ENCODE measurements around the gene CCDC188.

Gene CCDC188

DNA sequence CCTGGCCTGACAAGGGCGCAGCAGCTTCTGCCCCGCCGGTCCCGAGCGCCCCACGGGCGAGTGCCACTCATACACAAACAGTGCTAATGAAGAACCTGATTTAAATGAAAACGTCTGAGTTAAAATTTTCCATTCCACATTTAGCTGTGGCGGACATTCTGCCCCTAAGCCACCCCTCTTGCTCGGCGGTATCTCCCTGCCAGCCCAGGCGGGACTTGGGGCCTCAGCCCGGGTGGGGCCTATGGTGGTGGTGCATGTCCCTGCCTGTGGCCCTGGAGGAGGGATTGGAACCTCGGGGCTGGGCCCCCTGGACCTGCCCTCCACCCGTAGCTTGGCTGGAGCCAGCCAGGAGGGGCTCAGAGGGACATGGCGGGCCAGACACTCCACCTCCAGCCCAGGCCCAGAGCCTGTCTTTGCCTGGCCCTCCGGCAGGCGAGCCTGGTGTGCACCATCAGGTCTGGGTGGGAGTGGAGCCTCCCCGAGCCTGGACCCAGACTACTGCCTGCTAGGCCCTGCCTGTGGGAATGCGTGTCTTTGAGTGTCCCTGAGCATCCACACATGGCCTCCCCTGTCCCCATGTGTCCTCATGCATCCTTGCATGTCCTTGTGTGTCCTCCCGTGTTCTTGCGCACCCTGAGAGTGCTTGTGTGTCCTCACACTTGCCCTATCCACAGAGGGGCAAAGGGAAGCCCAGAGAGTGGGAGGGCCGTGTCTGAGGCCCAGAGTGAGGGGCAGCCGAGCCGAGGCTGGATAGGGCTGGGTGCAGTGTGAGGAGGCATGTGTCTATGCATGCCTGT, 14.9 kb downstream of the CCDC188 start:
- DNase-seq (ENCODE audit: low read depth in 1 of 2, low spot score in 1 of 2) = no peak

- no peak for DNase-seq (ENCODE audit: low read depth in 1 of 2, low spot score in 1 of 2)
These were observed 15.6 kb downstream of the CCDC188 start for GRCh38 chr22:20135265-20135664.

DNA sequence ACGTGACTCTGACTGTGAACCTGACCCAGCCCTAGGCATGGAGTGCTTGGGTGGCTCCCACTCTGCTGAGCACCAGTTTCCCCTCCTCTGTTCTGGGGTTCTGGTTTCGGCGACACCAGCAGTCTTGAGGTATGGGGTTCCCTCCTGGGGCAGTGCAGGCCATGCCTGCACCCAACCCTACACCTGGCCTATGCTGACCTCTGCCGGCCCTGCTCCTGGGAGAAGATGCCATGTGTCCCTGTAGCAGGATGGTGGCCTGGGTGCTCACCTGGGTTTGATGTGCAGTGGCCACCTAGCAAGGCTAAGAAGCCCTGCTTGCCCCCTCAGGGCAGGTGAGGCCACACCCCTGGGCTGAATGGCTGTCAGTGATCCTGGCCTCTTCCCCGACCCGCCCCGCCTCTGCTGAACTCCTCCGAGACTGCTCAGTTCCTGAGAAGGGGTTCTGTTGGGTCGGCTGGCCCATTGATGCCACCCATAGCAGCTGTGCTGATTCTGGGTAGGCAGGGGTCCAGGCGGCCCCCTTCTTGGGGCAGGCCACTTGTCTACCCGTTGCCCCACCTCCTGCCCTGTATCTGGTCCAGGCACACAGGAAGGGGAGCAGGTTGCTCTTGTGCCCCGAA, 16.8 kb downstream of the CCDC188 start:
- DNase-seq (ENCODE audit: low read depth in 1 of 2, low spot score in 1 of 2) = no peak

- no peak for DNase-seq (ENCODE audit: low read depth in 1 of 2, low spot score in 1 of 2)
These were observed 18.1 kb downstream of the CCDC188 start for GRCh38 chr22:20132686-20133246.

GRCh38 chr22:20131859-20132685, 18.8 kb downstream of the CCDC188 start:
- DNase-seq (ENCODE audit: low read depth in 1 of 2, low spot score in 1 of 2) = no peak

DNA sequence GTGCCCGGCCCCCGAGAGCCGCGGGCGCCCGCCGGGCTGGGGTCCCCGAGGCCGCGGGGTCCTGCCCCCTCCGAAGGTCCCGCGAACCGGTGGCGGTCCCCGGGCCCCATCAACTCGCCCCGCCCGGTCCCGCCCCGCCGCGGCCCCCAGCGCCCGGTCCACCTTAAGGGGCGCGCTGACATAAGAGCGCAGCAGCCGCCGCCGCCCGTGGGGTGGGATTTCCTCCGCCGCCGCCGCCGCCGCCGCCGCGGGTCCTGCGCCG, 19.3 kb downstream of the CCDC188 start, which contains the start of gene ZDHHC8:
TSS of gene ZDHHC8 (plus strand) at position 208 of the 262 bp plus-strand sequence. CDS start 144 bp downstream, outside the sequence.
- no peak for DNase-seq (ENCODE audit: low read depth in 1 of 2, low spot score in 1 of 2)

DNA sequence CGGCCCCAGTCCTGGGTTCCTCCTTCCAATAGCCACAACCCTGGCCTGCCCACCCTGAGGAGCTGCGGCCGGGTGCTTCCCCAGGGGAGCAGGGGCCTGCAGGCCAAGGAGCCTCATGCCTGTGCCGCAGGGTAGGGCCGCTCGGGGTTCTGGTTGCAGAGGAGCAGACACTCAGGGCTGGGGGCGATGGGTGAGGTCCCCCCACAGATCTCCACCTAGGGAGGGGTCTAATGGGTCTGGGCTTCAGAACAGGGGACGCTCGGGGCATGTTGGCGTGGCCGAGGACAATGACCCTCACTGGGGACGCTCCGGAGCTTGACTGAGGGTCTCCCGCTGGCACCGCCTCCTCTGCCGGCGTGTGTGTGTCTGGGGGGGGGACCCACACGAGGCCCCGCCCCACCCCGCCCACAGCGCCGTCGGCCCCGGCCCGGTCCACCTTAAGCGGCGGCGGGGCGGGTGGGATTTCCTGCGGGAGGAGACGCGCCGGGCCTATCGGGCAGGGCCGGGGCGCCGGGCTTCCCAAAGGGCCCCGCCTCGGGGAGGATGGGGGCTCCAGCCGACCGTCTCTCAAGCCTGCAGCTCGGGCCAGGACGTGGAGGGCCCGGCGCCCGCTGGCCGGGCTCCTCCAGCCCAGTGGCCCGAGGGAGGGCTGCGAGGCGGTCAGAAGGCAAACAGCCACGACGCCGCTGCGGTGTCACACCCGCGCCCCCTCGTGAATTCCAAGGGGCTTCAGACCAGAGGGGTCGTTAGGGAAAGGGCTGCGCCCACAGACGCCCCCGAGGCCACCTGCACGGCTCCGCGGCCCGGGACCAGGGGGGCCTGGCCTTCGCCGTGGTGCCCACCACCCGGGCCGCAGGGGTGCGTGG, 19.9 kb downstream of the CCDC188 start:
- peak; percentile 58 to 74 for DNase-seq (ENCODE audit: low read depth in 1 of 2, low spot score in 1 of 2)

- no peak for DNase-seq (ENCODE audit: low read depth in 1 of 2, low spot score in 1 of 2)
These were observed 20.5 kb downstream of the CCDC188 start for GRCh38 chr22:20130319-20130718.

DNA sequence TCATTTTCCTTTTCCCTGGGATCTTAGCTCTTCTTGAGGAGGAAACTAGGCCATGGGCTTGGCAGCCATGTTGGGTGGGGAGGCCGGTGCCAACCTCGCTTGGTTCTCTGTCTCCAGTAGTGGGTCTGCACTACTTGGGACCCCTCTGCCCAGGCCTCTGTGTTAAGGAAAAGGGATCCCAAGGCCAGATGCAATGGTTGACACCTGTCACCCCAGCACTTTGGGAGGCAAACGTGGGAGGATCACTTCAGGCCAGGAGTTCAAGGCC, 21.2 kb downstream of the CCDC188 start:
- no peak for DNase-seq (ENCODE audit: low read depth in 1 of 2, low spot score in 1 of 2)

DNA sequence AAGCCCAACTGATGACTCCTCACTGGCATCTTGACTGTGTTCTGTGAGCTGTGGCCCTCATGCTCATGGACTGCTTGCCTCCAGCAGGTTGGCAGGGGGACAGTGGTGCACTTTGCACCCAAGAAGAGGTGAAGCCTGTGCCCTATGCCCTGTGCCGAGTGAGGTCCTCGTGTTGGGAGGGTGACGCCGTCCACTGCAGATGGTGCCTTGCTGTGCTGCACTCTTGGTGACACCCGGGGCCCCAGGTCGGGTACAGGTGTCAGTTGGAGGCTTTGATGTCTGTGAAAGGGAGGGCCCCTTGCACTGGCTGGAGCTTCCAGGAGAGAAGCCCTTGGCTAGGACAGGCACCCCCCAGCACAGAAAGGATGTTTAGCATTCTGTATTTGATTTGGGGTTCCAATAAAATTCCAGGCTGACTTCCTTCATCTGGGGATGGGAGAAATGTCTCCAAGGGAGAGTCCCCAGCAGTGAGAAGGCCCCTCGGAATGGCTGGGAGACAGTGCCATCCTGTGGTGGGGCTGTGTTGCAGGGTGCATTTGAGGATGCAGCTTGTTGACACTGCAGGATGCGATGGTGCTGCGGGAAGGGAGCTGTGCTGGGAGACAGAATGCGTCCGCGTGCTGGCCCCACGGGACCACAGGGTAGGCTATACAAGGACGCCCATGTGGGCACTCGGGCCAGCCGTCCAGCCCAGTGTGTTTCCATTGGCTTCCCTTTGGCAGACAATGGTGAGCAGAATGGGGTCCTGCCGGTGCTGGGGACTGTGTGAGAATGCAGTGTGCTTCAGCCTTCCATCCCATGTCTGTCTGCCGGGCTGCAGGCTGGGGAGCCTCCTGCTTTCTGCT, 21.7 kb downstream of the CCDC188 start:
- peak; percentile 30 to 34 for DNase-seq (ENCODE audit: low read depth in 1 of 2, low spot score in 1 of 2)

DNA sequence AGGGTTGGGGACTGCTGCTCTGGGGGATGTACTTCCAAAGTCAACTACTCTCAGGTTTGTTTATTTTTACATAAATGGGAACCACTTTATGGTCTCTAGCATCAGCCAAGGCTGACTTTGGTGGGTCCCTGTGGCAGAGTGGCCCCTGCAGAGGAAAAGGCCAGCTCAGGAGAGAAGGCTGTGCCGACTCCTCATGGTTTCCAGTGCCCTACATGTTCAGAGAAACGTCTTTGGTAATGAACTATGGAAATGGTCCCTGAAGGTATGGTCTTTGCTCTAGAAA, 22.3 kb downstream of the CCDC188 start:
- no peak for DNase-seq (ENCODE audit: low read depth in 1 of 2, low spot score in 1 of 2)

- no peak for DNase-seq (ENCODE audit: low read depth in 1 of 2, low spot score in 1 of 2)
These were observed 22.8 kb downstream of the CCDC188 start for GRCh38 chr22:20127869-20128618.

DNA sequence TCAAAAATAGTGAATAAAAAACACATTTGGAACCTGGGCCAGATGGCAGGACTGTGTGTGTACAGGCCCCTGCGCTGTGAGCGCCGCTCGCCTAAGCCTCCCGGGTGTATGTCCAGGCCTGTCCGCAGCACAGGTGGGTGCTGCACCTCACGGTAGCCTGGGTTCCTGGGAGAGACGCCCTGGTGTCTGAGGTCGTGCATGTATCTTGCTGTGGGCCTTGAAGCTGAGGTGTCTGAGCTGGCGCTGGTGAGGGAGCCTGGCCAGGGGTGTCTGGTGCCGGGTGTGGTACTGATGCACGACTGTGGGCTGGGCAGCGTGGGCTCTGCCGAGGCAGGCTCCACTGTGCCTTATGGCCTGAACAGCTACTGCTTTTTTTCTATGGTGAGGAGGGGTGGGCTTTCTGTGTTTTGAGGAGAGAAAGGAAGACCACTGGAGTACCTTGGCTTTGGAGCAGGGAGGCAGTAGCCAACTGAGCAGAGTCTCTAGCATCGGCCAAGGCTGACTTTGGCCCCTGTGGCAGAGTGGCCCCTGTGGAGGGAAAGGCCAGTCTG, 23.5 kb downstream of the CCDC188 start:
- DNase-seq (ENCODE audit: low read depth in 1 of 2, low spot score in 1 of 2) = no peak

GRCh38 chr22:20126284-20127029, 24.4 kb downstream of the CCDC188 start:
- no peak for DNase-seq (ENCODE audit: low read depth in 1 of 2, low spot score in 1 of 2)

DNA sequence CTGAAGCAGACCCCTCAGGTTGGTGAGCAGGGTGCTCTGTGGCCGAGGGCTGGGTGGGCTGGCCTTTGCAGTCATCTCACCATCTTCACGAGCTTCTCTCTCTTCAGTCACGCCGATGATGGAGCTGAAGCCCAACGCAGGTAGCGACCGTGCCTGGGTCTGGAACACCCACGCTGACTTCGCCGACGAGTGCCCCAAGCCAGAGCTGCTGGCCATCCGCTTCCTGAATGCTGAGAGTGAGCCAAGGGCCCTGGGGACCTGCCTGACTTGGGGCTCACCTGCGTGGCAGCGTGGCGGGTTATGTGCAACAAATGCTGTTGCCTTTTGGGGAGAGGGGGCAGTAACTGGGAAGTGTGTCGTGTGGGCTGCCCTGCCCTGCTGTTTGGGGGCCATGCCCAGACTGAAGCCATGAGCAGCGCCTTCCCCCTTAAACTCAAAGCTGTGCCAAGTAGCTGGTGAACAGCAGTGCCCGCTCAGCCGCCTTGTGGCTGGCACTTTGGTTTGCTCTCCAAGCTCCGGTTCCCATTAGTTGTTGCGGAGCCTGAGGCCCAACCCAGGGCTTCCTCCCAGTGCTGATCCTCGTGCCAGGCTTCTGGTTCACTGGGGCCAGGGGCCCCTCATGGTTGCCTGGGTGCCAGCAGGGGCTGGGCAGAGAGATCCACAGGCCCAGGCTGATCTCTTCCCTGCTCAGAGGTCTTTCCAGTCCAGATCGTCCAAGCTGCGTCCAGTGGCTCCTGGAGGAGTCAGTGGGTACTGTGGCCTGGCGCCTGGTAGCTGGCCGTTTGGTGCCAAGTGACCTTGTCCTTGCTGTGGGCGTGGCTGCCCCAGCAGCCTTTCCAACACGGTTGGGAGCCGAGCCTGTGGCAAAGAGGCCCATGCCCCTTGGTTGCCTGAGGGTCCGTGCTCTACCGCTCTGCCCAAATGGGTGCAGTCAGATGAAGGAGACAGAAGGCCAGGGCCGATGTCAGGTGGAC, 25.4 kb downstream of the CCDC188 start:
- no peak for DNase-seq (ENCODE audit: low read depth in 1 of 2, low spot score in 1 of 2)

GRCh38 chr22:20124083-20124787, 26.6 kb downstream of the CCDC188 start:
- no peak for DNase-seq (ENCODE audit: low read depth in 1 of 2, low spot score in 1 of 2)

Measured in activated CD4-positive, alpha-beta T cell treated with anti-CD3 and anti-CD28 coated beads, Interleukin-2, amount 50 U/mL, for 24 hours (primary cell).